Measurements from ENCODE around the gene ZNF236.
"Not testable (repeated sequence)": the region's sequence is repeated elsewhere in the genome, so short reads cannot be mapped to it uniquely, and the experiment has no call there.

The ZNF236 gene

DNA sequence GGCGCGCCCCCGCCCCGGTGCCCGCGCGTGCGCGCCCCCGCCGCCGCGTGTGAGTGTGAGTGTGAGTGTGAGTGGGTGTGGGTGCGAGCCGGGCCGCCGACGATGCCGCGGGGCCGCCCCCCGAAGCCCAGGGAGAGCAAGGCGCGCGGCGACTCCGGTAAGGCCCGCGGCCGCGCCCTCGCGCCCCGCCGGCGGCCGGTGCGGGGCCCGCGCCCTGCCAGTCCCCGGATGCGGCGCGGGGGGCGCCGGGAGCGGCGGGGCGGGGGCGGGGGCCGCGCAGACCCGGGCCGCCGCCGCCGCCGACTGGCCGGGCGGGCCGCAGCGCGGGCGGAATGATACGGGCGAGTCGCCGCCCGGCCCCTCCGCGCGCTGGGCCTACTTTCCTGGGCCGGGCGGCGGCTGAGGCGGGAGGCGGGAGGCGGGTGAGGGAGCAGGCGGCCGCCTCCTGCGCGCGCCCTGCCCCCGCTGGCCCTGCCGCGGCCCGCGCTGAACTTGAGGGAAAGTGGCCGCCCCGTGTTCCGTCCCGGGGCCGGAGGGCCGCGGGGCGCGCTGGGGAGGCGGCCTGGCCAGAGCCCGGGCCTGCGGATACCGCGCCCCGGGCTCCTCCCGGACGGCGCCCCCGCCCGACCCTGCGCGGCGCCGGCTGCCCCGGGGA, at the start of gene ZNF236:
TSS of gene ZNF236 (plus strand) at position 52 of the 655 bp plus-strand sequence. CDS start at position 103, 51 bp downstream.
- in situ Hi-C loops (cut with HindIII; ENCODE audit: low sequenced_read_pairs): no loop called here

DNA sequence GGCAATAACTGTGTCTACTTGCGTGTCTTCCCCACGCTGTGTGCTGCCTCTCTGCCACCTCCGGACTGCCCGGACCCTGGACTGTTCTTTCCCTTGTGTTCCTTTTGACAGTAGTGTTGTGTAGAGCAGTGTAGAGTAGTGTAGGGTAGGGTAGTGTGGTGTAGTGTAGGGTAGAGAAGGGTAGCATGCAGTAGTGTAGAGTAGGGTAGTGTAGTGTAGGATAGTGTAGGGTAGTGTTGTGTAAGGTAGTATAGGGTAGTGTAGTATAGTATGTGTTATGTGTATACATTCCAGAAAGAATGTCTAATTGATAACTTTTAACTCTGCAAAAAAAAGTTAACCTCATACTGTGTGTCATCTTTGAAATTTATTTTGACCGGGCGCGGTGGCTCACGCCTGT, 49.7 kb upstream of the ZNF236 start:
- in situ Hi-C loops (cut with HindIII; ENCODE audit: low sequenced_read_pairs): no loop called here

DNA sequence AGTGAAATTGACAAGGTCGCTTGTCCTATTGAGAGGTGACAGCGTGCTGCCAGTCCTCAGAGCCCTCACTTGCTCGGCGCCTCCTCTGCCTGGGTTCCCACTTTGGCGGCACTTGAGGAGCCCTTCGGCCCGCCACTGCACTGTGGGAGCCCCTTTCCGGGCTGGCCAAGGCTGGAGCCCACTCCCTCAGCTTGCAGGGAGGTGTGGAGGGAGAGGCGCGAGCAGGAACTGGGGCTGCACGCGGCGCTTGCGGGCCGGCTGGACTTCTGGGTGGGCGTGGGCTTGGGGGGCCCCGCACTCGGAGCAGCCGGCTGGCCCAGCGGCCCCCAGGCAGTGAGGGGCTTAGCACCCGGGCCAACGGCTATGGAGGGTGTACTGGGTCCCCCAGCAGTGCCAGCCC, 45.3 kb upstream of the ZNF236 start:
- in situ Hi-C loops (cut with HindIII; ENCODE audit: low sequenced_read_pairs): not testable (repeated sequence)

DNA sequence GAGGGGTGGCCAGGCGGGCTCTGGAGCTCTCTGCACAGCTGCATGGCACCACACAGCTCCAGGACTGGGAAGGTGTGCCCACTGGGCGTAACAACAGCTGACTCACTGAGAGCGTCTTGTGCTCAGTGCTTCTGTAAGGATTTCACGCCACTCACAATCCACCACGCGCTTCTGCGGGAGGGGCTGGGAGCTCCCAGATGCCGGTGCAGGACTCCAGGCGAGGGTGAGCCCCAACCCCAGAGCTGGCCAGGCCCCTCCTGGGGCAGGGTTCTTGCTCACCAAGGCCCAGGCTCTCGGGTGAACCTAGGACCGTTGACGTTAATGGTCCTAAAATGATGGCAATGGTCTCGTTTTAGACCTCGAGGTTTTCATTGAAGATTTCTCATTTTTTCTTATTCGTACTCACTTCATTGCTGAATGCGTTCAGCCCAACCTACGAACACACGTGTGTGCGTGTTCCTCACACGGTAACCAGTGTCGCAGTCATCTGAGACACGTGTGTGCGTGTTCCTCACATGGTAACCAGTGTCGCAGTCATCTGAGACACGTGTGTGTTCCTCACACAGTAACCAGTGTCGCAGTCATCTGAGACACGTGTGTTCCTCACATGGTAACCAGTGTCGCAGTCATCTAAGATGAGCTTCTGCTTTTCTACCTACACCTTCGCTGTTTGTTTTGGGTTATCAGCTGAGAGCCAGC, 38.4 kb upstream of the ZNF236 start:
- in situ Hi-C loops (cut with HindIII; ENCODE audit: low sequenced_read_pairs): no loop called here

DNA sequence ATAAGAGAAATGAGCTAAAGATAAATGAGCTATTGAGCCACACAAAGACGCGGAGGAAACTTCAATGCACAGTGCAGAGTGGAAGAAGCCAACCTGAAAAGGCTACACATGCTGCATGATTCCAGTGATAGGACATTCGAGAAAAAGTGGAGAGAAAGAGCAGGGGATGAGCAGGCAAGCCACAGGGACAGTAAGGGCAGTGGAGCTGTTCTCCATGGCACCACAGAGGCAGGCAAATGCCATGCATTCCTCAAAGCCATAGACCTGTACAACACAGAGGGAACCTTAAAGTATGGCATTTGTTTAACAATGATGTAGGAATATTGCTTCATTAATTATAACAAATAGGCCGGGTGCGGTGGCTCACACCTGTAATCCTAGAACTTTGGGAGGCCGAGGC, 36.5 kb upstream of the ZNF236 start:
- in situ Hi-C loops (cut with HindIII; ENCODE audit: low sequenced_read_pairs): no loop called here

DNA sequence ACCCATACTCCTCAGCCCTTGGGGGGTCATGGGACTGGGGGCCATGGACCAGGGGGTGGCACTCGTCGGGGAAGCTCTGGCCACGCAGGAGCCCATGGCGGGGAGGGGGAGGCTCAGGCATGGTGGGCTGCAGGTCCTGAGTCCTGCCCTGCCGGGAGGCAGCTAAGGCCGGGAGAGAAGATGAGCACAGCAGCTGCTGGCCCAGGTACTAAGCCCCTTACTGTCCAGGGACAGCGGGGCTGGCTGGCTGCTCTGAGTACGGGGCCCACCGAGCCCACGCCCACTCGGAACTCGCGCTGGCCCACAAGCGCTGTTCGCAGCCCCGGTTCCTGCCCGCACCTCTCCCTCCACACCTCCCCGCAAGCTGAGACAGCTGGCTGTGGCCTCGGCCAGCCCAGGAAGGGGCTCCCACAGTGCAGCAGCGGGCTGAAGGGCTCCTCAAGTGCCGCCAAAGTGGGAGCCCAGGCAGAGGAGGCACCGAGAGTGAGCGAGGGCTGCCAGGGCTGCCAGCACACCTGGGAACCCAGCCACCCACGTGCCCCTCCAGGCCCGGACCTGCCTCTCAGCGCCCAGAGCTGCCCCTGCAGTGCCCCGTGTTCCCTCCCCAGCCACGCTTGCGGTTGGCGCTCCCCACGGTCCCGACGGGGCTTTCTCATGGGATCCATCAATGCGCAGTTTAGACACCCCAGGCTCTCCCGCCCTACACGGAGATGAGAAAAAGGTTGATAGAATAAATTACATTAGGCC, 33.6 kb upstream of the ZNF236 start:
- in situ Hi-C loops (cut with HindIII; ENCODE audit: low sequenced_read_pairs): no loop called here

DNA sequence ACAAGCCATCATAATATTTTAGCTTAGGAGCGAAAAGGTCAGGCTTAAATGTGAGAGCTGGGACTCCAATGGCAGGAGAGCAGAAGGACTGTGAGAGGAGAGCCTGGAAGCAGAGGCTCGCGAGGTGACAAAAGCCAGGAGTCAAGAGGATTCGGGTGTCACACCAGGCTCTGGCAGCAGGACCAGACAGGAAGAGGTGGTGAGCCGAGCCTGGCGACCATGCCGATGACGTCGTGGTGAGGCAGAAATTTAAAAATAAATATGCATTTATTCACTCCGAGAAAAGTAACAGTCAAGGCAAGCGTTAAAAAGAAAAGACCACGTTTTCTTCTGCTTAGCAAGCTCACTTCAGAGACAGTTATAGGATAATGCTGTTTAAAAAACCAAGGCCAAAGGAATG, 31.3 kb upstream of the ZNF236 start:
- in situ Hi-C loops (cut with HindIII; ENCODE audit: low sequenced_read_pairs): no loop called here

DNA sequence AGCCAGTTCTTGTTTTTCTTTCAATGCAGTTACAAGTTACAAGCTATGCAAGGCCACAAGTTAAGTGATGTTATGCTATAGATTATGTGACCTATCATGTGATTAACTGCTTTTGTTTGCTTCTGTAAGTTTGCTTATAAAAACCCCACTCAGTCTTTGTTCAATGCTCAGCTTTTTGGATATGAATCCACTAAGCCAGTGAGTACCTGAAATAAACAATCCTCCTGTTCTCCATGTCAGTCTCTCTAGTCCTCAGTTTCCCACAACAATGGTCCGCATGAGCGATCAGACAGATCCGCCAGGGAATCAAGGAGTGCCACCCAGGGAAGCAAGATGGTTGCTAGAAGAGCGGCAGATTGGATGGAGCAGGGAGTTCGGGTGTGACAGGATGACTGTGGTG, 30.7 kb upstream of the ZNF236 start:
- in situ Hi-C loops (cut with HindIII; ENCODE audit: low sequenced_read_pairs): no loop called here

DNA sequence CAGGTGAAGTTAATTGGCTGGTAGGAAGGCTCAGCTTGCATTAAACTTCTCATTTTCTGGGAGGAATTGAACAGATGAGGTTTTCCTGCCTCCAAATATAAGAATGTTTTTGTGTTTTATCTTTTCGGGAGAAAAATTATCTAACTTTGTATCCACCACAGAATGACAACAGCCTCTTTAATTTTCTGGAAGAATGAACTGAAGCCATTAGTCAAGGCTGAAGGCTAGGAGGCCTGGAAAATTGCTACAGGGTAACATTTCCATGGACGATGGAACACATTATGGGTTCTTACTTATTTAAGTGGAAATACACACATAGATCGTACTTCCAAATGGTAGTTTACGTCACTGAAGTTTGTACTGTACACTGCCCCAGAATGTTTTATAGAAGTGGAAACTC, 28.0 kb upstream of the ZNF236 start:
- in situ Hi-C loops (cut with HindIII; ENCODE audit: low sequenced_read_pairs): no loop called here

DNA sequence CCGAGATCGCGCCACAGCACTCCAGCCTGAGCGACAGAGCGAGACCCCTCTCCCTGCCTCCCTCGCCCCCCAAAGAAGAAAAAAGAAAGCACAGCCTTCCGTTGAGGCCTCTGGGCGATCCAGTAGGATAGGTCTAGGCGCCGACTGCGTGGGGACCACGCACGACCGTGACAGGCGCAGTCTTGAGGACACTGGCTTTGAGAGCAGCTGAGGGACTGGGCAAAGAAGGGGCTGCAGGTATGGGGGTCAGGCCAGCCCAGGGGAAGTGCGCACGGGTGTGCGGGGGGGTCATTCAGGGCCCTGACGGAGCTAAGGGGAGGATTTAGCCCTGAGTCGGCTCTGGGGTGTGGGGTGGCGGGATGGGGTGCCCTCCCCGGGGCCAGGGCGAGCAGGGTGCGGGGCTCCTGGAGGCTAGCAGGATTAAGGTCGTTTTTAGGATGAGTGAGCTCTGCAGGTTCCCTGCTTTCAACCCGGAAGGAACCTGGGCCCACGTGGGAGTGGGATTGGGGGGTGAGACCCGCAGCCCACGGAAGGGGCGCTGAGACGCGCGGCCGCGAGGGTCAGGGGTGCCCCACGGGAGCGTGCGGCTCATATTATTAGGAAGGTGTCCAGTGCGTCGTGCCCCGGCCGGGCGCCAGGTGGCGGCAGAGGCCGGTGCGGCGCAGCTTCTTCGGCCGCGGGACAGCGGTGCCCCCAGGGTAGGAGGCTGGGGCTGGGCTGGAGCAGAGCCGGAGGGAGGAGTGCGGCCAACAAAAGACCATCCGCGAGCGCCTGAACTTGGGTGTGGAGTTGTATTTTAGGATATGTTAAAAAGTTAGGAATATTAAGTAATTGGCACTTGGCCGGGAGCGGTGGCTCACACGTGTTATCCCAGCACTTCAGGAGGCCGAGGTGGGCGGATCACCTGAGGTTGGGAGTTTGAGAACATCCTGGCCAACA, 20.5 kb upstream of the ZNF236 start:
- in situ Hi-C loops (cut with HindIII; ENCODE audit: low sequenced_read_pairs): loop anchor here (5.0 kb wide), 1 partner anchor 70 kb away; no protein-coding TSS in a partner anchor

DNA sequence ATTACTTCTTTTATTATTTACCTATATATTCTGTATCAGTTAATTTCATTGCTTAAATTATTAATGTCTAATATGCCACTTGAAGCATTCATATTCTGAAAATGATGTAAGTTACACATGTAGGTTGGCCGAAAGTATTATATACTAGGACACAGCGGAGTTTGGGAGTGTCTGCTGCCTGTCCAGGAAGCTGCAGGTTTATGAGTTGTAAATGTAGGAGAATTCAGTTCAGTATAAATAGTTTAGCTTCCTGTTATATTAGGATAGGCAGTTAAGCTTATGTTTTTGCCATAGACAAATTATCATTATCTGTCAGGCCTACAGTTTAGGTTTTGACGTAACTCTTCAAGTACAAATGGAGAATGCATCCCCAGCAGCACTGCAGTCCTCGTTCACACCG, 18.9 kb upstream of the ZNF236 start:
- in situ Hi-C loops (cut with HindIII; ENCODE audit: low sequenced_read_pairs): loop anchor here (5.0 kb wide), 1 partner anchor 69 kb away; no protein-coding TSS in a partner anchor

DNA sequence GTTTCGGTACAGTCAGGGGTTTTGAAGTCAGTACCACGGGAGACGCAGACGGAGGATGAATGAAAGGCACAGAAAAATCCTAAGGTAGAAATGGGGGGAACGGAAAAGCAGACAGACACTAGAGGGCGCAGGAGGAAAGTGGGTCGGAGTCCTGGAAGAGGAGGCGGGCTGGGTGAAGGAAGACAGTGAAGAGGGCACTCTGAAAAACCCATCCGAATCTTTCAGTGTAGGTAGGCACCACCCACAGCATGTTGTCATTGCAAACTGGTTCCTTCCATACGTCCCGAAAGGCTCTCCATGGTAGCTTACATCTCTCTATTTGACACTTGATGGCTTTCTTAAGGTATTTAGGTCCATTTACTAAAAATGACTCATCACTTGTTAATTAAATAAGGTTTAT, 18.5 kb upstream of the ZNF236 start:
- in situ Hi-C loops (cut with HindIII; ENCODE audit: low sequenced_read_pairs): loop anchor here (5.0 kb wide), 1 partner anchor 68 kb away; no protein-coding TSS in a partner anchor

DNA sequence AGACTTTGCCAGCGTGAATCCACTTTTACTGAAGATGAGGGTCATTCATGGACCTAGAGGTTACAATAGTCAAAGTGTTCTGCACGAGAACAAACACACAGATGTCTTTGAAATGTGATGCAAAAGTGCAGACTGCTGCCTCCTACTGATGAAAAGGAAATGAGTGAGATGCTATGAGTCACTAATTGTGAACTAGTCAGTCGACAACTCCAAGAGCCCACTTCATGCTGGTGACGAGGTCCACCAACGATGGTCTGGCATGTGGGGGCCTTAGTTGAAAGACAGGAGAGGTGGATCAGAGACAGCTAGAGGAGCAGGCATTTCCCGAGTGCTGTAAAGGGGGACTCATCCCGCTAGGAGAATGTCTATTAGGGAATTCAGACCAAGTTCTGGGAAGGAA, 17.1 kb upstream of the ZNF236 start:
- in situ Hi-C loops (cut with HindIII; ENCODE audit: low sequenced_read_pairs): no loop called here

DNA sequence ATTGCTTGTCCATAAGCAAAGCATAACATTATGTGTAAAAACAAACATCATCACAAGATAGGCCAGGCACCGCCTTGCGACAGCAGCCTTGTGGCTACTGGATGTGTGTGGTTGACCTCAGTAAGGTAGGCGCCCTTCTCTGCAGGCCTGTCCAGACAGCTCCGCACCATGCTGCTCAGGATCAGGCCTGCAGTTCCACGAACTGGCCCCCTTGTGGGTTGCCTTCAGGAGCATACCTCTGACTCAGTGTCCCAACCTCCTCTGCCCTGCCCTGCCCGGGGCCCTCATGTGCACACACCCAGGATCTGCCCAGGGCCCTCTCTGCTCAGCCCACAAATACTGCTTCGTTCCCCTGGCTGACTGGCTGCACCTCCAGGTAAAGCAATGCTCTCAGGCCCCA, 16.1 kb upstream of the ZNF236 start:
- in situ Hi-C loops (cut with HindIII; ENCODE audit: low sequenced_read_pairs): no loop called here

DNA sequence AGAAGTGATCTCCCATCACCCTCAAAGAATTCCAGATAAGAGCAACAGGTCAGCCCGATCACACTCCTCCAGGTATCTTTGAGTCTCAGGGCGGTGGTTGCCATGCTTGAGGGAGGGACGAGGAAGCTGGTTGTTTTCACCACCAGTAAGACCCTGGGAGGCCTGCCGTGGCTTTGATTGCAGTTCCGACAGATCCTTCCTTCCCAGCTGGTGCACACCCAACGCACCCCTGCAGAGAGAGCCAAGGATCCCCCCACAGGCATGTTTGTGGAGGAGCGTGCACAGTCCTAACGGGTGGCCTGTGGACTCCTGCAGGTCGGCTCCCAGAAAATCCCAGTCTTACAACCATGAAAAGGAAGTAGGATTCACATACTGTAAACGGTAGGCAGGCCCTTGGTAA, 13.8 kb upstream of the ZNF236 start:
- in situ Hi-C loops (cut with HindIII; ENCODE audit: low sequenced_read_pairs): no loop called here

DNA sequence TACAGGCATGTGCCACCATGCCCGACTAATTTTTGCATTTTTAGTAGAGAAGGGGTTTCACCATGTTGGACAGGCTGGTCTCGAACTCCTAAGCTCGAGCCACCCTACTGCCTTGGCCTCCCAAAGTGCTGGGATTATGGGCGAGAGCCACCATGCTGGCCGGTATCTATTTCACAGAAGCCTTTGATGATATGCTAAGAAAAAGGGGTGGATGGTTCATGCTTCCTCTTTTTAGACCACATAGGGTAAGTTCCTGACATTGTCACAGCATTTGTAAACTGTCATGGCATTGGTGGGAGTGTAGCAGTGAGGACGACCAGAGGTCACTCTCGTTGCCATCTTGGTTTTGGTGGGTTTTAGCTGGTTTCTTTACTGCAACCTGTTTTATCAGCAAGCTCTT, 10.8 kb upstream of the ZNF236 start:
- in situ Hi-C loops (cut with HindIII; ENCODE audit: low sequenced_read_pairs): not testable (repeated sequence)

DNA sequence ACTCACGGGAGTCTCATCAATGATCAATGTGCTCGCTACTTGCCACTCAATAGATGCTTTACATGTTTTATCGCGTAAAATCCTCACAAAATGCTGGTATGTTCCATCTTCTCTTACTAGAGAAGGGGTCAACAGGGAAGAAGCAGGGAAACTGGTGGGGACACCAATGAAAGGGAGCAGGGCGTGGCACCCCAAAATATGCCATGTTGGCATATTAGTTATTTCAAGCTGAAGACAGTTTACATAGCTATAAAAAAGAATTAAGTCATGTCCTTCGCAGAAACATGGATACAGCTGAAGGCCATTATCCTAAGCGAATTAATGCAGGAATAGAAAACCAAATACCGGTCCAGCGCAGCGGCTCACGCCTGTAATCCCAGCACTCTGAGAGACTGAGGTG, 8.1 kb upstream of the ZNF236 start:
- in situ Hi-C loops (cut with HindIII; ENCODE audit: low sequenced_read_pairs): no loop called here

DNA sequence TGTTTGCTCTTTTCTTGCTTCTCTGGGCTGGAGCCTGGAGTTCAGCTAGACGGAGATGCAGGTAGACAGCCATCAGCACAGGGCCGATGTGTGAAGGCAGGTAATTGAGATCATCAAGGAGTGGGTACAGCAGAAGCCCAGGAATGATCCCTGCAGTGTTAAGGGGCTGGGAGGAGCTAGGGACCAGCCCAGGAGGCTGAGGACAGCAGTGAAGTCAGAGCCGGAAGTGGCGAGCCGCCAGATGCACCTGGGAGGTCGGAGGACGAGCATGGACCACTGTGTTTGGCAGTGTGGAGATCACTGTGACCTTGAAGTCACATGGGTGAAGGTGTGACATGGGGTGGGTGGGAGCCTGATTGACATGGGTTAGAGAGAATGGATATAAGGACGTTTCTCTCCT, 6.2 kb upstream of the ZNF236 start:
- in situ Hi-C loops (cut with HindIII; ENCODE audit: low sequenced_read_pairs): no loop called here

DNA sequence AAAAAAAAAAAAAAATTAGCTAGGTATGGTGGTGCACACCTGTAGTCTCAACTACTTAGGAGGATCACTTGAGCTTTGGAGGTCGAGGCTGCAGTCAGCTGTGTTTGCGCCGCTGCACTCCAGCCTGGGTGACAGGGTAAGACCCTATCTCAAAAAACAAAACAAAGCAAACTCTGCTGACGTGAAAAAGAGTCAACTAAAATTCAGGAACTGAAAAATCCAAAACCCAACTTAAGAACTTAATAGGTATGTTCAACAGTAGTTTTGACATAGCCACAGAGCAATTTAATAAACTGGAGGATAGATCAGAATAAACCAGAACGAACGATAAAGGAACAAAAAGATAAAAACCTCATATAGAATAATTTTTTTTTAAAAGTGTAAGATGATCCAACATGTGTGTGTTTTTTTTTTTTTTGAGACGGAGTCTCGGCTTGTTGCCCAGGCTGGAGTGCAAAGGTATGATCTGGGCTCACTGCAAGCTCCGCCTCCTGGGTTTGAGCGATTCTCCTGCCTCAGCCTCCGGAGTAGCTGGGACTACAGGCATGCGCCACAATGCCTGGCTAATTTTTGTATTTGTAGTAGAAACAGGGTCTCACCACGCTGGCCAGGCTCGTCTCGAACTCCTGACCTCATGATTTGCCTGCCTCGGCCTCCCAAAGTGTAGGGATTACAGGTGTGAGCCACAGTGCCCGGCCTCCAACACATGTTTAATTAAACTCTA, 4.3 kb upstream of the ZNF236 start:
- in situ Hi-C loops (cut with HindIII; ENCODE audit: low sequenced_read_pairs): no loop called here
